Measurements from ENCODE around the gene ARSB. TPM values are rescaled to one million over a fixed set of nuclear protein-coding genes. Genes with fewer than 3 reads are reported as not detected.

The ARSB gene
- total and polyA plus RNA-seq, 10 of the 15 experiments (the other 5 are each of a cell fraction or from before 2014, with no cell fraction given) = 1.2 to 8.2 (median 6.1) TPM

- DNase-seq (ENCODE audit: low read depth, low spot score) (no peak), FAIRE-seq (no peak), ATAC-seq (no peak)
- no peaks in the 10 kb centered on the region for H4K20me1 ChIP-seq (ENCODE audit: control insufficient read depth, insufficient read depth)
- no peak overlapping the region for H3K9ac ChIP-seq (ENCODE audit: control insufficient read depth, insufficient read depth, low read length)
- ChIA-PET SMC1A (ENCODE audit: uncharacterized antibody, unreplicated experiment) (interaction anchor here (0.7 to 6.5 kb wide), 10 partner anchors 10 to 107 kb away, joined by 3 to 43 read pairs (median 3); no protein-coding TSS in a partner anchor), POLR2A (interaction anchor here (1.1 to 2.3 kb wide), 2 partner anchors 8 to 9 kb away, joined by 4 to 9 read pairs; no protein-coding TSS in a partner anchor), RAD21 (ENCODE audit: unreplicated experiment) (interaction anchor here (0.7 to 1.7 kb wide), 4 partner anchors 11 to 178 kb away, joined by 3 to 9 read pairs (median 6); no protein-coding TSS in a partner anchor), CTCF (interaction anchor here (0.7 to 2.0 kb wide), 4 partner anchors 9 to 141 kb away, joined by 3 to 5 read pairs (median 3); no protein-coding TSS in a partner anchor)
- no peaks in the 10 kb centered on the region for H3K27me3 ChIP-seq (replicated peaks in 1 of 2; ENCODE audit: control insufficient read depth in 2 of 2, insufficient read depth in 2 of 2, low read length in 1 of 2)
- no peaks in the 10 kb centered on the region for H3K36me3 ChIP-seq (ENCODE audit: control insufficient read depth in 2 of 2, insufficient read depth in 2 of 2, low read length in 1 of 2)
- no peaks in the 10 kb centered on the region for H3K4me1 ChIP-seq (ENCODE audit: control insufficient read depth, insufficient read depth, low read length)
- no peaks in the 10 kb centered on the region for H3K79me2 ChIP-seq (ENCODE audit: control insufficient read depth, insufficient read depth, low read length)
- TF ChIP-seq TAF1 (IDR thresholded peaks at IDR 0.05; ENCODE audit: borderline replicate concordance, low read depth, low read length) (no peak), YBX1 (IDR thresholded peaks at IDR 0.05) (no peak), IRF5 (IDR thresholded peaks at IDR 0.05; ENCODE audit: borderline replicate concordance) (no peak), SKIL (IDR thresholded peaks at IDR 0.05; ENCODE audit: low read depth, poor library complexity, severe bottlenecking) (no peak), CEBPB (IDR thresholded peaks at IDR 0.05; ENCODE audit: borderline replicate concordance in 1 of 2, low read depth in 2 of 2, low read length in 2 of 2) (no peak), FOS (IDR thresholded peaks at IDR 0.05; ENCODE audit: borderline replicate concordance, extremely low read depth, insufficient read length) (no peak), DPF2 (IDR thresholded peaks at IDR 0.05) (no peak)
- no peak overlapping the region for H3K27ac ChIP-seq (ENCODE audit: control insufficient read depth, insufficient read depth)
- no TSS peak for BruUV-seq (replicated peaks)
- no peak overlapping the region for H2AFZ ChIP-seq (ENCODE audit: control insufficient read depth, low read depth, low read length)
- 92% methylated on average over 3 of the region's 3 CpGs for WGBS (ENCODE audit: insufficient coverage, insufficient replicate concordance, low lambda C conversion rate, missing lambda C conversion rate)
- in situ Hi-C loops (cut with MboI) (no loop called here), intact Hi-C loops (cut with micrococcal nuclease; ENCODE audit: unreplicated experiment) (no loop called here)
- no peak overlapping the region for H3K4me3 ChIP-seq
- no peak overlapping the region for H3K4me2 ChIP-seq (ENCODE audit: control insufficient read depth, insufficient read depth)
- H3K9me3 ChIP-seq (replicated peaks; ENCODE audit: control insufficient read depth, insufficient read depth, low read length) = no peaks in the 10 kb centered on the region
Measured at GRCh38 chr5:78744951-78745534, 240.1 kb downstream of the ARSB start.

All from GM12878 (cell line).